RWPE2 (cell line): Measurements from ENCODE around the gene SLC25A41.

Source experiments
- ATAC-seq: fragments of 200-7000 bp; cut with Tn5 transposase; 3 replicates; pipeline ENCODE4 v1.9.1; 2021; ENCODE audit warnings: low read depth
- DNase-seq: peaks from one replicate; pipeline ENCODE4 v3.0.0-alpha.2; 2020; ENCODE audit warnings: low spot score
- H3K27ac ChIP-seq: fragments of 450-650 bp; 2 replicates; pipeline ENCODE4 v1.5.1; 2017; ENCODE audit warnings: mild to moderate bottlenecking; ENCODE audit not compliant: poor library complexity, severe bottlenecking
- H3K27me3 ChIP-seq: fragments of 250-450 bp; sonication (Bioruptor Pico); 2 replicates; pipeline ENCODE4 v1.5.1; 2021; ENCODE audit warnings: mild to moderate bottlenecking, moderate library complexity; ENCODE audit not compliant: insufficient read depth, poor library complexity, severe bottlenecking
- H3K36me3 ChIP-seq: fragments of 250-450 bp; sonication (Bioruptor Pico); 2 replicates; pipeline ENCODE4 v1.5.1; 2020; ENCODE audit warnings: low read depth, mild to moderate bottlenecking, moderate library complexity
- H3K4me1 ChIP-seq: fragments of 250-450 bp; sonication (Bioruptor Pico); 2 replicates; pipeline ENCODE4 v1.5.1; 2021; ENCODE audit warnings: mild to moderate bottlenecking, moderate library complexity; ENCODE audit not compliant: insufficient read depth, poor library complexity, severe bottlenecking
- H3K4me3 ChIP-seq: fragments of 250-450 bp; sonication (Bioruptor Pico); 2 replicates; pipeline ENCODE4 v1.5.1; 2021; ENCODE audit warnings: mild to moderate bottlenecking, moderate library complexity; ENCODE audit not compliant: severe bottlenecking
- H3K9me3 ChIP-seq: fragments of 250-450 bp; sonication (Bioruptor Pico); 2 replicates; pipeline ENCODE4 v1.5.1; 2021; ENCODE audit warnings: mild to moderate bottlenecking, moderate library complexity; ENCODE audit not compliant: severe bottlenecking
- TF ChIP-seq, protein P1 (sequence below): fragments of 450-650 bp; IDR thresholded peaks from one replicate; pipeline ENCODE4 v1.5.1; 2017; ENCODE audit warnings: mild to moderate bottlenecking, moderate library complexity; ENCODE audit not compliant: poor library complexity, severe bottlenecking

SLC25A41 gene

DNA sequence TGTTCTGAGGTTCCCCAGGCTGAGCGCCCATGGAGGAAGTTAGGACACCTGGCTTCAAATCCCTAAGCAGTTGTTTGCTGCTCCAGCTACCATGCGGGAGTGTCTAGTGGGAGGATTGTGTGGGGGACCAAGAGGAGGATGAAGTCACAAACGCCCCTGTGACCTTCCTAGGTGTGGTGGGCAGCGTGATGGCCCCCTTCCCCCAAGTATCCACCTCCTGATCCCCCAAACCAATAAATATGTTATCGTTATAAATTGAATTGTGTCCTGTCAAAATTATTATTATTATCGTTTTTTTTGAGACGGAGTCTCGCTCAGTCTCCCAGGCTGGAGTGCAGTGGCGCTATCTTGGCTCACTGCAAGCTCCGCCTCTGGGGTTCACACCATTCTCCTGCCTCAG, at the start of gene SLC25A41:
SLC25A41 (minus strand) TSS at position 101 of the 400 bp plus-strand sequence; CDS start at position 31, 70 bp downstream.
- no peaks in the 10 kb centered on the region for H3K36me3 ChIP-seq
- H3K4me1 ChIP-seq: no peaks in the 10 kb centered on the region
- H3K9me3 ChIP-seq: no peaks in the 10 kb centered on the region
- ATAC-seq: no peak
- TF ChIP-seq, protein P1, sequence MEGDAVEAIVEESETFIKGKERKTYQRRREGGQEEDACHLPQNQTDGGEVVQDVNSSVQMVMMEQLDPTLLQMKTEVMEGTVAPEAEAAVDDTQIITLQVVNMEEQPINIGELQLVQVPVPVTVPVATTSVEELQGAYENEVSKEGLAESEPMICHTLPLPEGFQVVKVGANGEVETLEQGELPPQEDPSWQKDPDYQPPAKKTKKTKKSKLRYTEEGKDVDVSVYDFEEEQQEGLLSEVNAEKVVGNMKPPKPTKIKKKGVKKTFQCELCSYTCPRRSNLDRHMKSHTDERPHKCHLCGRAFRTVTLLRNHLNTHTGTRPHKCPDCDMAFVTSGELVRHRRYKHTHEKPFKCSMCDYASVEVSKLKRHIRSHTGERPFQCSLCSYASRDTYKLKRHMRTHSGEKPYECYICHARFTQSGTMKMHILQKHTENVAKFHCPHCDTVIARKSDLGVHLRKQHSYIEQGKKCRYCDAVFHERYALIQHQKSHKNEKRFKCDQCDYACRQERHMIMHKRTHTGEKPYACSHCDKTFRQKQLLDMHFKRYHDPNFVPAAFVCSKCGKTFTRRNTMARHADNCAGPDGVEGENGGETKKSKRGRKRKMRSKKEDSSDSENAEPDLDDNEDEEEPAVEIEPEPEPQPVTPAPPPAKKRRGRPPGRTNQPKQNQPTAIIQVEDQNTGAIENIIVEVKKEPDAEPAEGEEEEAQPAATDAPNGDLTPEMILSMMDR: no peak
- no peak for DNase-seq
- no peak within 1 kb of the TSS for H3K4me3 ChIP-seq
- H3K27ac ChIP-seq: no peak within 1 kb of the TSS
- no peaks in the 10 kb centered on the region for H3K27me3 ChIP-seq

DNA sequence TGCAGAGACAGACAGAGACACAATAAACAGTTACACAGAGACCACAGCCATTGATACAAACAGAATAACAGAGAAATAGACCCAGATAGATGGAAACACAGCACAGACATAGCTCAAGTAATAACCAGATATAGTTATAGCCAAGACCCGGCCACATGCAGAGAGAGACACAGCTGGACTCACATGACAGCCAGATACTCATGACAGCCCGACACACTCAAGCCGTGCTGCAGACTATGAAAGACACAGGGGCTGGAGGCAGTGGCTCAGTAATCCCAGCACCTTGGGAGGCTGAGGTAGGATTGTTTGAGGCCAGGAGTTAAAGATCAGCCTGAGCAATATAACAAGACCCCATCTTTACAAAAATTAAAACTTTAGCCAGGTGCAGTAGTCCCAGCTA, 49.7 kb upstream of the SLC25A41 start:
- Histone ChIP-seq H3K4me3 (no peak overlapping the region), H3K27ac (no peak overlapping the region), H3K27me3 (no peaks in the 10 kb centered on the region), H3K9me3 (no peaks in the 10 kb centered on the region), H3K4me1 (no peaks in the 10 kb centered on the region), H3K36me3 (no peaks in the 10 kb centered on the region)
- ATAC-seq: no peak
- TF ChIP-seq, protein P1: no peak
- no peak for DNase-seq

DNA sequence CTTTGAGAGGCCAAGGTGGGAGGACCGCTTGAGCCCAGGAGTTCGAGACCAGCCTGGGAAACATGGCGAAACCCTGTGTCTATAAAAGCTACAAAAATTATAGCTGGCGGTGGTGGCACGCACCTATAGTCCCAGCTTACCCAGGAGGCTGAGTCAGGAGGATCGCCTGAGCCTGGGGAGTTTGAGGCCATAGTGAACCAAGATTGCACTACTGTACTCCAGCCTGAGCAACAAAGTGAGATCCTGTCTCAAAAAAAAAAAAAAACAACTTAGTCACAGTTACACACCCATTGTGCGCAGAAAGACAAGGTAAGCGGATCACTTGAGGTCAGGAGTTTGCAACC, 48.8 kb upstream of the SLC25A41 start:
- TF ChIP-seq, protein P1: no peak
- Histone ChIP-seq H3K36me3 (no peaks in the 10 kb centered on the region), H3K9me3 (no peaks in the 10 kb centered on the region), H3K27ac (no peak overlapping the region), H3K27me3 (no peaks in the 10 kb centered on the region), H3K4me3 (no peak overlapping the region), H3K4me1 (no peaks in the 10 kb centered on the region)
- DNase-seq (no peak), ATAC-seq (no peak)

DNA sequence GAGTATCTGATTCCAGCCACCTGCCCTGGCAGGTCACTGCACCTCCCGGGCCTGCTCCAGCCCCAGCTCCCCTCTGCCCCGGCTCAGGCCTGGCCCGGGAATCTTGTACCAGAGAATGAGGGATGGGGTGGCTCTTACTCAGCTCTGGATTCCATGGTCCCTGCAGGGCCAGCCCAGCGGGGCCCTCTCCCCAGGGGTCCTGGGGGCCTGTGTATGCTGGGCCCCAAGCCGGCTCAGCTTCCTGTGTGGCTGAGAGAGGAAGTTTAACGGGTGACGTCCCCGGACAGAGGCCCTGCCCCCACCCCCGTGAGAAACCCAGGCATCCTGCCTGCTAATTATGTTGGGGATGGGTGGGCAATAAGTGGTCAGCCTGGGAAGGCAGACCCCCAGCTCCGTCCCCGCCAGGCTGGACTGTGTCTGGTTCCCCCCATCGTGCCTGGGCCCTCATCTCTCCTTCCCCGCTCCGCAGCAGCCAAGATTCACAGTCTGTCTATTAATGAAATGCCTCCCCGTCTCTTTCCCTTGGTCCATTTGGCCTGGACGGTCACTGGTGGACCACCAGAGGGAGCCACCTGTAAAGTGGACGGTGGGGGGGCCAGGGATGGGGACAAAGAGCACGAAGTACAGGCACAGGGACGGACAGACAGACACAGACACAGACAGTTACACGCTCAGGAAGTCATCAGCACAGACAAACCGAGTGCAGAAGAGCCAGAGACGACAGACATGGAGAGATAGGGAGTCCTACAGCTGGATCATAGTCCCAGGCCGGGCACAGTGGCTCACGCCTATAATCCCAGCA, 48.2 kb upstream of the SLC25A41 start, which contains the start of gene DENND1C:
DENND1C (minus strand) TSS at position 247 of the 802 bp plus-strand sequence; CDS start at position 155, 92 bp downstream.
- ATAC-seq (no peak), DNase-seq (no peak)
- H3K36me3 ChIP-seq: no peaks in the 10 kb centered on the region
- no peaks in the 10 kb centered on the region for H3K4me1 ChIP-seq
- H3K4me3 ChIP-seq: no peak within 1 kb of the TSS
- H3K9me3 ChIP-seq: no peaks in the 10 kb centered on the region
- TF ChIP-seq, protein P1: peak; percentile 16
- no peaks in the 10 kb centered on the region for H3K27me3 ChIP-seq
- no peak within 1 kb of the TSS for H3K27ac ChIP-seq

DNA sequence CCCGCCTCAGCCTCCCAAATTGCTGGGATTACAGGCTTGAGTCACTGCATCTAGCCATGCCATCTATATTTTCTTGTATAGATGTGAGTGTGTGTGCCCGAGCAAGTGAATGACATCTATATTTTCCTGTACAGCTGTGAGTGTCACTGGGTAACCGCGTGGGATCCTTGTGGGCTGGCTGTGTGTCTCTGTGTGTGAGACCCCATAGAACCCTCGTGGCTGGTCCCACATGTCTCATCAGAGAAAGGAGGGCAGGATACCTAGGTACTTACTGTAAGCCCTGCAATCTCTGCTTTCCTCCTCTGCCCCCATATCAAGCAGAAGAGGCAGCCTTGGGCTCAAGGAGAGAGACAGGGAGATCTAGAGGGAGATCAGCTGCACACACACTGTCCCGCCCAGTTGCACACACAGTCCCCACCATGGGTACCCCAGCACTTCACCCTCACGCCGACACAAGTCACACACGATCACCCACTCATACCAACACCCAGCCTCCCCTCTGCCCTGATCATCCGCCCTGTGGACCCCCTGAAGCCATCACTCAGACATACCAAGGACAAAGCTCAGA, 47.4 kb upstream of the SLC25A41 start:
- no peak overlapping the region for H3K27ac ChIP-seq

More for the DNA sequence above, 47.4 kb upstream of the SLC25A41 start:
- Histone ChIP-seq H3K36me3 (no peaks in the 10 kb centered on the region), H3K27me3 (no peaks in the 10 kb centered on the region), H3K4me3 (no peak overlapping the region), H3K4me1 (no peaks in the 10 kb centered on the region), H3K9me3 (no peaks in the 10 kb centered on the region)
- ATAC-seq (no peak), DNase-seq (no peak)
- TF ChIP-seq, protein P1: no peak
